ENCODE results near the gene TTC32. TPM values are rescaled to one million over a fixed set of nuclear protein-coding genes. Genes with fewer than 3 reads are reported as not detected.

The TTC32 gene
- total RNA-seq, 1 experiment from 2014 or later: 12.7 TPM

DNA sequence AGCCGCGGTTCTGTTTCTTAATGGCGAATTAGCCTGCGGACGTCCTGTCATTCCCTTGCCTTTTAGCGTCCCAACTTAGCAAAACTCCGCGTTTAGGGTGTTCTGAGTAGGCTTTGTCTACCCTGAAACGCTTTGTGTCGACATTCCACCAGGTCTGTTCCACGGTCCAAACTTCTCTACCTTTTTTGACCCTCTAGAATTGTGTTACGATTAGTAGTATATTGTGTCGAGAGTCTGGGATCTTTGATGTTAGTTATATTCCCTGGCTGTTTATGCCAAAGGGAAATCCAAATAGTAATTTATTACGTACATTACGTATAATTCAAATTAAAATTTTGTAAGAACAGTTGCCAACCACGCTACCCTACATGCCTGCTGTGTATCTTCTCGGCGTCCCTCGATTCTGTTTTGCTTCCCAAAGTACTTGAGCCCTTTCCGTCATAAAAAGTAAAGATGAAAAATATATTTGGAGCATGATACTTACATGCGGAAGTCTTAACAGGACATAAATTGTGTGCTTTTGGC lies 495 bp upstream of the TTC32 start:
- intact Hi-C loops (cut with micrococcal nuclease; ENCODE audit: unreplicated experiment) (no loop called here), in situ Hi-C loops (cut with HindIII; ENCODE audit: low pct_unique_long_range_greater_than_20kb, low sequenced_read_pairs) (no loop called here)
- no peaks in the 10 kb centered on the region for H3K9me3 ChIP-seq (ENCODE audit: control insufficient read depth, insufficient read depth, low read depth, low read length)
- H3K27ac ChIP-seq (ENCODE audit: low read length): peak overlapping the region; percentile 94
- H3K36me3 ChIP-seq (ENCODE audit: control insufficient read depth, insufficient read depth, low read length): peaks cover under 1% of the 10 kb centered on the region
- DNase-seq (ENCODE audit: low read depth, low spot score): no peak
- BruUV-seq (replicated peaks): TSS peak; percentile 99
- TF ChIP-seq, protein P1, sequence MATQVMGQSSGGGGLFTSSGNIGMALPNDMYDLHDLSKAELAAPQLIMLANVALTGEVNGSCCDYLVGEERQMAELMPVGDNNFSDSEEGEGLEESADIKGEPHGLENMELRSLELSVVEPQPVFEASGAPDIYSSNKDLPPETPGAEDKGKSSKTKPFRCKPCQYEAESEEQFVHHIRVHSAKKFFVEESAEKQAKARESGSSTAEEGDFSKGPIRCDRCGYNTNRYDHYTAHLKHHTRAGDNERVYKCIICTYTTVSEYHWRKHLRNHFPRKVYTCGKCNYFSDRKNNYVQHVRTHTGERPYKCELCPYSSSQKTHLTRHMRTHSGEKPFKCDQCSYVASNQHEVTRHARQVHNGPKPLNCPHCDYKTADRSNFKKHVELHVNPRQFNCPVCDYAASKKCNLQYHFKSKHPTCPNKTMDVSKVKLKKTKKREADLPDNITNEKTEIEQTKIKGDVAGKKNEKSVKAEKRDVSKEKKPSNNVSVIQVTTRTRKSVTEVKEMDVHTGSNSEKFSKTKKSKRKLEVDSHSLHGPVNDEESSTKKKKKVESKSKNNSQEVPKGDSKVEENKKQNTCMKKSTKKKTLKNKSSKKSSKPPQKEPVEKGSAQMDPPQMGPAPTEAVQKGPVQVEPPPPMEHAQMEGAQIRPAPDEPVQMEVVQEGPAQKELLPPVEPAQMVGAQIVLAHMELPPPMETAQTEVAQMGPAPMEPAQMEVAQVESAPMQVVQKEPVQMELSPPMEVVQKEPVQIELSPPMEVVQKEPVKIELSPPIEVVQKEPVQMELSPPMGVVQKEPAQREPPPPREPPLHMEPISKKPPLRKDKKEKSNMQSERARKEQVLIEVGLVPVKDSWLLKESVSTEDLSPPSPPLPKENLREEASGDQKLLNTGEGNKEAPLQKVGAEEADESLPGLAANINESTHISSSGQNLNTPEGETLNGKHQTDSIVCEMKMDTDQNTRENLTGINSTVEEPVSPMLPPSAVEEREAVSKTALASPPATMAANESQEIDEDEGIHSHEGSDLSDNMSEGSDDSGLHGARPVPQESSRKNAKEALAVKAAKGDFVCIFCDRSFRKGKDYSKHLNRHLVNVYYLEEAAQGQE (IDR thresholded peaks at IDR 0.05; ENCODE audit: insufficient read depth in 1 of 2, low read depth in 2 of 2, low read length in 1 of 2): no peak; a peak in 1 of 4 replicates
- TF ChIP-seq POLR2AphosphoS5 (IDR thresholded peaks at IDR 0.05; ENCODE audit: low read depth, low read length) (no peak), TCF7L2 (IDR thresholded peaks at IDR 0.05; ENCODE audit: low read depth, low read length) (peak; percentile 0; the same call in 1 of the 2 replicates), SIN3A (IDR thresholded peaks at IDR 0.05; ENCODE audit: borderline replicate concordance, insufficient read depth, low read depth, low read length) (no peak)
- TF ChIP-seq, protein P2, sequence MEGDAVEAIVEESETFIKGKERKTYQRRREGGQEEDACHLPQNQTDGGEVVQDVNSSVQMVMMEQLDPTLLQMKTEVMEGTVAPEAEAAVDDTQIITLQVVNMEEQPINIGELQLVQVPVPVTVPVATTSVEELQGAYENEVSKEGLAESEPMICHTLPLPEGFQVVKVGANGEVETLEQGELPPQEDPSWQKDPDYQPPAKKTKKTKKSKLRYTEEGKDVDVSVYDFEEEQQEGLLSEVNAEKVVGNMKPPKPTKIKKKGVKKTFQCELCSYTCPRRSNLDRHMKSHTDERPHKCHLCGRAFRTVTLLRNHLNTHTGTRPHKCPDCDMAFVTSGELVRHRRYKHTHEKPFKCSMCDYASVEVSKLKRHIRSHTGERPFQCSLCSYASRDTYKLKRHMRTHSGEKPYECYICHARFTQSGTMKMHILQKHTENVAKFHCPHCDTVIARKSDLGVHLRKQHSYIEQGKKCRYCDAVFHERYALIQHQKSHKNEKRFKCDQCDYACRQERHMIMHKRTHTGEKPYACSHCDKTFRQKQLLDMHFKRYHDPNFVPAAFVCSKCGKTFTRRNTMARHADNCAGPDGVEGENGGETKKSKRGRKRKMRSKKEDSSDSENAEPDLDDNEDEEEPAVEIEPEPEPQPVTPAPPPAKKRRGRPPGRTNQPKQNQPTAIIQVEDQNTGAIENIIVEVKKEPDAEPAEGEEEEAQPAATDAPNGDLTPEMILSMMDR (IDR thresholded peaks at IDR 0.05): no peak
- H3K4me3 ChIP-seq (ENCODE audit: low read depth in 2 of 2, low read length in 2 of 2): peak overlapping the region; percentile 65 to 98
- ChIA-PET POLR2A (interaction anchor here (0.7 kb wide), 1 partner anchor 39 kb away, joined by 10 read pairs; no protein-coding TSS in a partner anchor), CTCF (no interaction called here)
- H3K27me3 ChIP-seq (ENCODE audit: control insufficient read depth, insufficient read depth, low read length): no peaks in the 10 kb centered on the region
- peaks cover 33% of the 10 kb centered on the region for H3K4me1 ChIP-seq (ENCODE audit: control insufficient read depth, insufficient read depth, low read length)
- no peak; the same call in 1 of the 2 replicates for ATAC-seq

GRCh38 chr2:19900931-19901441 lies 797 bp downstream of the TTC32 start:
- no peak for TF ChIP-seq SIN3A (IDR thresholded peaks at IDR 0.05; ENCODE audit: borderline replicate concordance, insufficient read depth, low read depth, low read length)
- TF ChIP-seq, protein P1 (IDR thresholded peaks at IDR 0.05; ENCODE audit: insufficient read depth in 1 of 2, low read depth in 2 of 2, low read length in 1 of 2): no peak
- no peak for TF ChIP-seq POLR2AphosphoS5 (IDR thresholded peaks at IDR 0.05; ENCODE audit: low read depth, low read length)
- TF ChIP-seq, protein P2 (IDR thresholded peaks at IDR 0.05): no peak
- no peak for TF ChIP-seq TCF7L2 (IDR thresholded peaks at IDR 0.05; ENCODE audit: low read depth, low read length)
- no peaks in the 10 kb centered on the region for H3K9me3 ChIP-seq (ENCODE audit: control insufficient read depth, insufficient read depth, low read depth, low read length)
- peaks cover 8% of the 10 kb centered on the region for H3K36me3 ChIP-seq (ENCODE audit: control insufficient read depth, insufficient read depth, low read length)
- CTCF ChIA-PET: interaction anchor here (0.6 kb wide), 1 partner anchor 1122 kb away, joined by 4 read pairs; no protein-coding TSS in a partner anchor
- POLR2A ChIA-PET: interaction anchor here (0.8 kb wide), 1 partner anchor 89 kb away, joined by 3 read pairs; no protein-coding TSS in a partner anchor
- peak overlapping the region; percentile 65 to 98 for H3K4me3 ChIP-seq (ENCODE audit: low read depth in 2 of 2, low read length in 2 of 2)
- in situ Hi-C loops (cut with HindIII; ENCODE audit: low pct_unique_long_range_greater_than_20kb, low sequenced_read_pairs) (no loop called here), intact Hi-C loops (cut with micrococcal nuclease; ENCODE audit: unreplicated experiment) (no loop called here)
- H3K27me3 ChIP-seq (ENCODE audit: control insufficient read depth, insufficient read depth, low read length): no peaks in the 10 kb centered on the region
- H3K4me1 ChIP-seq (ENCODE audit: control insufficient read depth, insufficient read depth, low read length): peaks cover 38% of the 10 kb centered on the region
- ATAC-seq (peak; percentile 9), DNase-seq (ENCODE audit: low read depth, low spot score) (no peak)
- no TSS peak for BruUV-seq (replicated peaks)
- peak overlapping the region; percentile 94 for H3K27ac ChIP-seq (ENCODE audit: low read length)
